ENCODE data around the gene LTBP2.

Gene LTBP2

GRCh38 chr14:74524812-74525135, 87.3 kb downstream of the LTBP2 start:
- DNase-seq (ENCODE audit: low read depth) = no peak

GRCh38 chr14:74524076-74524811, 87.8 kb downstream of the LTBP2 start:
- no peak for DNase-seq (ENCODE audit: low read depth)

GRCh38 chr14:74522740-74523139, 89.3 kb downstream of the LTBP2 start:
- DNase-seq (ENCODE audit: low read depth) = no peak

- no peak for DNase-seq (ENCODE audit: low read depth)
Observed at GRCh38 chr14:74521756-74522155, 90.3 kb downstream of the LTBP2 start.

- DNase-seq (ENCODE audit: low read depth) = no peak
Observed at GRCh38 chr14:74519316-74520074, 92.5 kb downstream of the LTBP2 start.

- DNase-seq (ENCODE audit: low read depth) = no peak
Observed at GRCh38 chr14:74518221-74518620, 93.8 kb downstream of the LTBP2 start.

GRCh38 chr14:74517731-74518130, 94.3 kb downstream of the LTBP2 start:
- DNase-seq (ENCODE audit: low read depth) = no peak

GRCh38 chr14:74516451-74517160, 95.4 kb downstream of the LTBP2 start:
- no peak for DNase-seq (ENCODE audit: low read depth)

GRCh38 chr14:74515891-74516412, 96.1 kb downstream of the LTBP2 start:
- no peak for DNase-seq (ENCODE audit: low read depth)

GRCh38 chr14:74514471-74514941, 97.5 kb downstream of the LTBP2 start:
- peak; percentile 55 for DNase-seq (ENCODE audit: low read depth)

- no peak for DNase-seq (ENCODE audit: low read depth)
Observed at GRCh38 chr14:74511966-74512830, 99.8 kb downstream of the LTBP2 start.

- DNase-seq (ENCODE audit: low read depth) = no peak
Observed at GRCh38 chr14:74510959-74511409, 101.1 kb downstream of the LTBP2 start.

GRCh38 chr14:74510223-74510931, 101.7 kb downstream of the LTBP2 start:
- DNase-seq (ENCODE audit: low read depth) = no peak

GRCh38 chr14:74509587-74510222, 102.3 kb downstream of the LTBP2 start:
- no peak for DNase-seq (ENCODE audit: low read depth)

- no peak for DNase-seq (ENCODE audit: low read depth)
Observed at GRCh38 chr14:74508844-74509428, 103.1 kb downstream of the LTBP2 start.

GRCh38 chr14:74508292-74508731, 103.7 kb downstream of the LTBP2 start:
- DNase-seq (ENCODE audit: low read depth) = no peak

GRCh38 chr14:74507840-74508239, 104.2 kb downstream of the LTBP2 start:
- no peak for DNase-seq (ENCODE audit: low read depth)

- no peak for DNase-seq (ENCODE audit: low read depth)
Observed at GRCh38 chr14:74507085-74507484, 105.0 kb downstream of the LTBP2 start.

- DNase-seq (ENCODE audit: low read depth) = no peak
Observed at GRCh38 chr14:74506411-74506851, 105.6 kb downstream of the LTBP2 start.

- no peak for DNase-seq (ENCODE audit: low read depth)
Observed at GRCh38 chr14:74505831-74506230, 106.2 kb downstream of the LTBP2 start.
